ENCODE measurements around the gene FOXC1. TPM values are rescaled to one million over a fixed set of nuclear protein-coding genes. Genes with fewer than 3 reads are reported as not detected.

The FOXC1 gene
- total RNA-seq, 1 experiment from 2014 or later: 7.3 TPM

- intact Hi-C loops (cut with micrococcal nuclease): no loop called here
- Histone ChIP-seq H3K9me3 (ENCODE audit: low read length) (no peaks in the 10 kb centered on the region), H3K27me3 (ENCODE audit: low read length) (no peaks in the 10 kb centered on the region), H3K4me2 (ENCODE audit: low read length) (no peak overlapping the region), H3K4me3 (ENCODE audit: low read length) (no peak overlapping the region), H3K4me1 (ENCODE audit: insufficient read depth, low read length) (no peaks in the 10 kb centered on the region), H4K20me1 (ENCODE audit: low read length) (no peaks in the 10 kb centered on the region), H3K27ac (ENCODE audit: low read length) (no peak overlapping the region), H2AFZ (ENCODE audit: low read length) (no peak overlapping the region), H3K9ac (ENCODE audit: low read length) (no peak overlapping the region), H3K9me2 (replicated peaks; ENCODE audit: low read length) (no peaks in the 10 kb centered on the region), H3K36me3 (ENCODE audit: low read depth, low read length) (no peaks in the 10 kb centered on the region), H3K79me2 (ENCODE audit: low read length) (no peaks in the 10 kb centered on the region), H3F3A (ENCODE audit: low read length, unreplicated experiment) (no peaks in the 10 kb centered on the region)
- ChIA-PET CTCF (no interaction called here), POLR2A (ENCODE audit: unreplicated experiment) (no interaction called here)
- TF ChIP-seq, protein P1, sequence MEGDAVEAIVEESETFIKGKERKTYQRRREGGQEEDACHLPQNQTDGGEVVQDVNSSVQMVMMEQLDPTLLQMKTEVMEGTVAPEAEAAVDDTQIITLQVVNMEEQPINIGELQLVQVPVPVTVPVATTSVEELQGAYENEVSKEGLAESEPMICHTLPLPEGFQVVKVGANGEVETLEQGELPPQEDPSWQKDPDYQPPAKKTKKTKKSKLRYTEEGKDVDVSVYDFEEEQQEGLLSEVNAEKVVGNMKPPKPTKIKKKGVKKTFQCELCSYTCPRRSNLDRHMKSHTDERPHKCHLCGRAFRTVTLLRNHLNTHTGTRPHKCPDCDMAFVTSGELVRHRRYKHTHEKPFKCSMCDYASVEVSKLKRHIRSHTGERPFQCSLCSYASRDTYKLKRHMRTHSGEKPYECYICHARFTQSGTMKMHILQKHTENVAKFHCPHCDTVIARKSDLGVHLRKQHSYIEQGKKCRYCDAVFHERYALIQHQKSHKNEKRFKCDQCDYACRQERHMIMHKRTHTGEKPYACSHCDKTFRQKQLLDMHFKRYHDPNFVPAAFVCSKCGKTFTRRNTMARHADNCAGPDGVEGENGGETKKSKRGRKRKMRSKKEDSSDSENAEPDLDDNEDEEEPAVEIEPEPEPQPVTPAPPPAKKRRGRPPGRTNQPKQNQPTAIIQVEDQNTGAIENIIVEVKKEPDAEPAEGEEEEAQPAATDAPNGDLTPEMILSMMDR (conservative IDR thresholded peaks at IDR 0.05; ENCODE audit: low read depth, low read length): no peak
- no peak for TF ChIP-seq EZH2 (IDR thresholded peaks at IDR 0.05; ENCODE audit: low read length, unreplicated experiment)
- TF ChIP-seq EZH2phosphoT487 (IDR thresholded peaks at IDR 0.05; ENCODE audit: borderline replicate concordance, low read length): no peak
- DNase-seq: no peak
- no TSS peak for BruUV-seq (replicated peaks)
- no peak for ATAC-seq
These were observed 13.4 kb downstream of the FOXC1 start for GRCh38 chr6:1622851-1623768.

GRCh38 chr6:1623769-1624057, 14.0 kb downstream of the FOXC1 start:
- H4K20me1 ChIP-seq (ENCODE audit: low read length): no peaks in the 10 kb centered on the region
- POLR2A ChIA-PET (ENCODE audit: unreplicated experiment): no interaction called here
- H3K4me3 ChIP-seq (ENCODE audit: low read length): no peak overlapping the region
- no peak overlapping the region for H3K27ac ChIP-seq (ENCODE audit: low read length)
- no TSS peak for BruUV-seq (replicated peaks)
- no peaks in the 10 kb centered on the region for H3K79me2 ChIP-seq (ENCODE audit: low read length)
- H3K9me2 ChIP-seq (replicated peaks; ENCODE audit: low read length): no peaks in the 10 kb centered on the region
- no peaks in the 10 kb centered on the region for H3K9me3 ChIP-seq (ENCODE audit: low read length)
- no peak for ATAC-seq
- H3K4me1 ChIP-seq (ENCODE audit: insufficient read depth, low read length): no peaks in the 10 kb centered on the region
- no peak for DNase-seq
- no peaks in the 10 kb centered on the region for H3K27me3 ChIP-seq (ENCODE audit: low read length)
- H3K36me3 ChIP-seq (ENCODE audit: low read depth, low read length): no peaks in the 10 kb centered on the region
- H3K9ac ChIP-seq (ENCODE audit: low read length): no peak overlapping the region
- H3K4me2 ChIP-seq (ENCODE audit: low read length): no peak overlapping the region
- H2AFZ ChIP-seq (ENCODE audit: low read length): no peak overlapping the region
- no peaks in the 10 kb centered on the region for H3F3A ChIP-seq (ENCODE audit: low read length, unreplicated experiment)
- intact Hi-C loops (cut with micrococcal nuclease): no loop called here
- TF ChIP-seq, protein P1 (conservative IDR thresholded peaks at IDR 0.05; ENCODE audit: low read depth, low read length): no peak
- no peak for TF ChIP-seq EZH2phosphoT487 (IDR thresholded peaks at IDR 0.05; ENCODE audit: borderline replicate concordance, low read length)
- TF ChIP-seq EZH2 (IDR thresholded peaks at IDR 0.05; ENCODE audit: low read length, unreplicated experiment): no peak
- CTCF ChIA-PET: no interaction called here

DNA sequence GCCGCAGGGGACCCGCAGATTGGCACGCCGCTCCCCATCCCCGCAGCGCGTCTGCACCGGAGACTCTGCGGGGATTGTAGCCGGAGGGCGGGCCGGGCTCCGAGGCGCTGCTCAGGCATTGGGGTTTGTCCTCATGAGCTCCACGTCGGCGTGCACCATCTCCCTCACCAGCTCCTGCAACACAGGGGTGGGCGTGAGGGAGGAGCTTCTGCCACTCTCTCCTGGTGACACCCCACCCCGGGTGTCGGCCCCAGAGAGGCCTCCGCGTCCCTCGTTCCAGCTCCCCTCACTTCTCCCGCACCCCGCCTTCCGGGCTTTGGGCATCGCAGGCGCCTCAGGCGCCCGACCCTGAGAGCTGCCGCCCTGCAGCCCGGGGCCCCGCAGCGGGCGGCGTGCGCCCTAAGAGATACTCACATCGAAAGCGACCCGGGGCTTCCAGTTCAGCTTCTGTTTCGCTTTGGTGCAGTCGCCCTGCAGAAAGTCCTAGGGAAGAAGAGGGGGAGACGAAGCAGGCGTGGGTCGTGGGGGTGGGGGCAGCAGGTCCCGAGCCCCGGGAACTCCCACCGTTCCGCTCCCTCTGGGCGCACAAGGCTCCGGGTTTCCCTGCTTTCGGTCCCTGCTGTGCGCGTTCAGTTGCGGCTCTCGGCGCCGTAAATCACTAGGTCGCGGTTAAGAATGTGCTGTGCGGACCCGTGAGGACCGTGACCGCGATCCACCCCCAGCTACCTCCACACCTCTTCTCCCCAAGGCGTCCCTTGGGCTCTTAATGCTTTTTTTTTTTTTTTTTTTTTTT, 14.5 kb downstream of the FOXC1 start:
- DNase-seq: no peak
- BruUV-seq (replicated peaks): no TSS peak
- Histone ChIP-seq H3K27ac (ENCODE audit: low read length) (no peak overlapping the region), H3K4me2 (ENCODE audit: low read length) (no peak overlapping the region), H3K4me1 (ENCODE audit: insufficient read depth, low read length) (no peaks in the 10 kb centered on the region), H3K27me3 (ENCODE audit: low read length) (no peaks in the 10 kb centered on the region), H3K9me2 (replicated peaks; ENCODE audit: low read length) (no peaks in the 10 kb centered on the region), H3F3A (ENCODE audit: low read length, unreplicated experiment) (no peaks in the 10 kb centered on the region), H3K79me2 (ENCODE audit: low read length) (no peaks in the 10 kb centered on the region), H3K9ac (ENCODE audit: low read length) (no peak overlapping the region), H3K9me3 (ENCODE audit: low read length) (no peaks in the 10 kb centered on the region), H3K4me3 (ENCODE audit: low read length) (no peak overlapping the region), H2AFZ (ENCODE audit: low read length) (no peak overlapping the region), H3K36me3 (ENCODE audit: low read depth, low read length) (no peaks in the 10 kb centered on the region), H4K20me1 (ENCODE audit: low read length) (no peaks in the 10 kb centered on the region)
- ChIA-PET POLR2A (ENCODE audit: unreplicated experiment) (no interaction called here), CTCF (no interaction called here)
- intact Hi-C loops (cut with micrococcal nuclease): no loop called here
- TF ChIP-seq, protein P1 (conservative IDR thresholded peaks at IDR 0.05; ENCODE audit: low read depth, low read length): no peak
- no peak for TF ChIP-seq EZH2phosphoT487 (IDR thresholded peaks at IDR 0.05; ENCODE audit: borderline replicate concordance, low read length)
- TF ChIP-seq EZH2 (IDR thresholded peaks at IDR 0.05; ENCODE audit: low read length, unreplicated experiment): no peak
- no peak for ATAC-seq
